GM21786 (cell line): ENCODE measurements around the gene IDH1.
"Not testable (repeated sequence)": the region's sequence is repeated elsewhere in the genome, so short reads cannot be mapped to it uniquely, and the experiment has no call there.

Experiments used
- ATAC-seq: cut with Tn5 transposase; IDR thresholded peaks from one replicate; pipeline ENCODE4 v1.9.1; 2021; ENCODE audit not compliant: unreplicated experiment

The IDH1 gene

DNA sequence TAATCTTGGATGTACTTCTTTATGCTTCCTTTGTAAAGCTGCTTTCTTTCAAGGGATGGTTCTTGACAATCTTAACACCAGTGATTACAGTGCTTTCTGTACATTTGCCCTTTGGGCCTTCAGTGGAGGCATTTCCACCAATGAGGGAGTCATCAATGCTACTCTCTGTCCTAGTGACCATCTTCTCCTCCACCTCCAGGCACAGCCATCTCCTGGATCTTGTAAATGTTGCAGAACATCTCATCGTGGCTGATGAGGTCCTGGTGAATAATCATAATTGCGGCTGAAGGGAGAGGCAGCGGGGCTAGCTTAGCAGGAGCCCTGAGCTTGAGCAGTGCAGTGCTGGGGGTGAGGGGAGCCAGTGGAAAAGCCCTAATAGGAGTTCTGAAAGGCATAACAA, 32.5 kb downstream of the IDH1 start:
- ATAC-seq = no peak

DNA sequence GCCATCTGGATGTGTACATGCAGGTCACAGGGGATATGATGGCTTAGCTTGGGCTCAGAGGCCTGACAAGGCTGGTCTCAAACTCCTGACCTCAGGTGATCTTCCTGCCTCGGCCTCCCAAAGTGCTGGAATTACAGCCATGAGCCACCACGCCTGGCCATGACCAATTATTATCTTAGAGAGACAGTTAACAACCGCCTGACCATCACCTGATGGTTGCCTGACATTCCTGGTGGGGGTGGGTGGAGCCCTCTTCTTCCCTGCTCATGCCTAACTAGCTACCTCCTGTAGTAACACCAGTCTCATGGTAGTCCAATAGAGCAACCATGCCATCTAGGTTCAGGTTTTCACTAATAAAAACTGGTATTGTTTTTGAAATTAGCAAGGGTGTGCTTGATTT, 33.0 kb downstream of the IDH1 start:
- not testable (repeated sequence) for ATAC-seq

DNA sequence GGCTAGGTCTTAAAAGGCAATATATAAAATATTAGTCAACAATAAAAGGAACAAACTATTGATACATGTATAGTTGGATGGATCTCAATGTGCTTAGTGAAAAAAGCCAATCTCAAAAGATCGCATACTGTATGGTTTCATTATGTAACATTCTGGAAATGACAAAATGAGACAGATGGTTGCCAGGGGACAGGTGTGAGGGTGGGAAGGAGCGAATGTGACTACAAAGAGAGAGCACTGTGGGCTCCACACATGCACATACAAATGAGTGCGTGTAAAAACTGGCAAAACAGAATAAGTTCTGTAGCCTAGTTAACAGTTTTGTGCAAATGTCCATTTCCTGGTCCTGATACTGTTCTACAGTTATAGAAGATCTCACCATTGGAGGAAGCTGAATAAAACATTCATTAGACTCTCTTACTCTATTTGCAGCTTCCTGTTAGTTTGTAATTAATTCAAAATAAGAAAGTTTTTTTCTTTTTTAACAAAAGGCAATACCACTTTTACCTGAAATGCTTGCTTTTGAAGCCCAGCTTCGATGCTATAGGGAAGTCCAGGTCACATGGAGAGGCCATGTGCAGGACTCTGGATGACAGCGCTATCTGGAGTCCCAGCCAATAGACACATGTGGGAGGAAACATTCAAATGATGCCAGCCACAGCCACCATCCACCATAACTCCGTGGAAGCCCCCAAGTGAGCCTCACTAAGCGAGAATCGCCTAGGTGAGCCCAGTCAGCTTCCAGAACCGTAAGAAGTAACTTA, 44.0 kb downstream of the IDH1 start:
- ATAC-seq = no peak

DNA sequence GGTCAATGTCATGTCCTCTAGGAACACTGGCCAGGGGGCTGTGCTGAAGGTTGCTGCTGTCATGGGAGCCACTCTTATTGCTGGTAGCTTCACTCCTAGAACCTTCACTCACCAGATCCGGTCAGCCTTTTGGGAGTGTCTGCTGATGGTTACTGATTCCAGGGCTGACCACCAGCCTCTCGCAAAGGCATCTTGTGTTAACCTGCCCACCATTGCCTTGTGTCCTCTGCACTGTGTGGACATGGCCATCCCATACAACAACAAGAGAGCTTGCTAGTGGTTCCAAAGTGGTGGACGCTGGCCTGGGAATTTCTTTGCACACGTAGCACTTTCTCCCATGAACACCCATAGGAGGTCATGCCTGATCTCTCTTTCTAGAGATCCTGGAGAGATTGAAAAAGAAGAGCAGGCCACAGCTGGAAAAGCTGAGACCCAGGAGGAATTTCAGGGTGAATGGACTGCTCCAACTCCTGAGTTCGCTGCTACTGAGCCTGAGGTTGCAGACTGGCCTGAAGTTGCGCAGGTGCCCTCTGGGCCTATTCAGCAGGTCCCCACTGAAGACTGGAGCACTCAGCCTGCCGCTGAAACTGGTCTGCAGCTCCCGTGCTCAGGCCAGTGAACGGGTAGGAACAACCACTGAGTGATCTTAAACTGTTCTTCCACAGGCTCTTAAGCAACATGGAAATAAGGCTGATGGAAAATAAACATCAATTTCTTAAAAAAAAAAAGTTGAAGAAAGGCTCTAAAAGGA, 46.4 kb downstream of the IDH1 start:
- no peak for ATAC-seq

DNA sequence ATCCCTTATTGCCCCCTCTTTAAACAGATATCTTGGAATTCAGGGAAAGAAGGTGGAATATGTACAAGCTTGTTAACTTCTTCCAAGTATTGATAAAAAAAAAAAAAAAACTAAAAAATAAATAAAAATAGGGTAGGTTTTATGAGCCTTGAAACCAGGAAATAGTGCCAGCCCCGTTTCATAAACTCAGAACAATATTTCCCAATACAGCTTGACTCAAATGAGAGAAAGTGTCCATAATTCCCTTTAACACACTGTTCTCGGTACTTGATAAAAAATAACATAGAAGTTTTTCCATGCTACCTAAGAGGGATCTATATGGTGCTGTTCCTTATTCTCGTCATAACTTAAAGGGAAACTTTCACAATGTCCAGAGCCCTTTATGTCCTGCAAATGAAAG, 47.1 kb downstream of the IDH1 start:
- no peak for ATAC-seq

DNA sequence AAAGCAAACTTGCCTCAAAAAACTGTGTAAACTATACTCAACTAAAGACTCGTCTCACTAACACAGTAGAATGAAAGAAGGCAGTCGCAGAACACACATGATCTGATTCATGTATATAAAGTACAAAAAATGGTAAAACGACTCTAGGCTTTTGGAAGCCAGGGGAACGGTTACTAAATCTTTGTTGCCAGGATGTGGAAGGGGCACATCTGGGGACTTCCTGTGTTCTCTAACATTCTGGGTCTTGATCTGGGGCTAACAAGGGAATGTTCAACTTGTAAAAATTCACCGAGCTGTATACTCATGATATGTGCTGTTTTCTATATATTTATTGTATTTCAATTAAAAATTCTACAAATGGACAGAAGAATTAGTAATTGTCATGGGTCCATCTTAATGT, 50.7 kb downstream of the IDH1 start:
- no peak for ATAC-seq

DNA sequence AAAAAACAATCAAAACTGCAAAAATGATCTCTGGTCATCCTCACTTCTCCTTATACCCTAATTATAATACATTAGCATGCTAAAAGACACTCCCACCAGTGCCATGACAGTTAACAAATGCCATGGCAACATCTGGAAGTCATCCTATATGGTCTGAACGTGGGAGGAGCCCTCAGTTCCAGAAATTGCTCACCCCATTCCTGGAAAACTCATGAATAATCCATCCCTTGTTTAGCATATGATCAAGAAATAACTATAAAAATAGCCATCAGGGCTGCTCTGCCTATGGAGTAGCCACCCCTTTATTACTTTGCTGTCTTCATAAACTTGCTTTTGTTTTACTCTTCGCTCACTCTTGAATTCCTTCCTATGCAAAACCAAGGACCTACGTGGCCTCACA, 59.3 kb downstream of the IDH1 start:
- ATAC-seq = no peak

DNA sequence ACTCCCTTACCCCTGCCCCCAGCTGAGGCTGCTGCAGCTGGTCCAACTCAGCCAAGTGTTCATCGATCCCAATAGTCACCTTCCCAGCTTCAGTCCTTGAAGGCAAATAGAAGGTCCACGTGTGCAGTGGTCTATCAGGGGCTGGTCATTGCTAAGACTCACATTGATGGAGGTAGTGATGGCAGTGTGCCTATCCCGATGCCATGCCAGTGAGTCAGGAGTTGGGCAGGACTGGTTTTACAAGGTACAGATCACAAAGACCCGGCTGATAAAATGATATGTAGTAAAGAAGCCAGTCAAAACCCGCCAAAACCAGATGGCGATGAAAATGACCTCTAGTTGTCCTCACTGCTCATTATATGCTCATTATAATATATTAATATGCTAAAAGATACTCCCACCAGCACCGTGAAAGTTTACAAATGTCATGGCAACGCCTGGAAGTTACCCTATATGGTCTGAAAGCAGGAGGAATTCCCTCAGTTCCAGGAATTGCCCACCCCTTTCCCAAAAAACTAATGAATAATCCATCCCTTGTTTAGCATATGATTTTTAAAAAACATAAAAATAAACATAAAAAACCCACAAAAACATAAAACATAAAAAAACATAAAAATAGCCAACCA, 62.1 kb downstream of the IDH1 start:
- no peak for ATAC-seq

DNA sequence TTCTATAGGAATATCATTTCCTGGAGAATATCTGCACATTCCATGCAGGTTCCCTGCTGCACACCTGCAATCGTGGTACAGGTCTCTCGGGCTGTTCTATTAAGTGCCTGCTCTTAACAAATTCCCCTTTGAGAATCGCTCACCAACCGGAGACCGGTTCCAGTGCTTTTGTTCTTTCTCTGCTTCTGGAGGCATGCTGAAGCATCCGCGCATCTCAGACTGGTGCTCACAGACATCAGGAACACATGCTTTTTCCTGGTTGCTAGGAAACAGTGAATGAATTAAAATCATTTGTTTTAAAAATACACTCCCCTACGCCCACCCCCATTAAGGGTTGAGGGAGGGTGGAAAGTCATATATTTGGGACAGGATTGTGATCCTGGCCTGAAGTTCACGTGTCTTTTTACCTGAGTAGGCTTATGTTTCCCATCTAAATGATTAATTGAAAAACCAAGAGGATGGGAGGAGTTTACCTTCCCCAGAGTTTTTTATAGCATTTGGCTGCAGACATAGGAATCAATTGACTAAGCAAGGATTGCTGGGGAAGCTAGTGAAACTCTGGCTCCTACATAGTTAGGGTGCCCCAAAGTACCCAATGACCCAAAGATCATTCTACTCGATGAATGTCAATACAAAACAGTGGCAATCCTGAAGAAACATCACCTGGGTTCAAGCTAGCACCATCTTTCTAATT, 64.9 kb downstream of the IDH1 start, which contains the start of gene C2orf80:
Gene C2orf80 (minus strand): TSS at position 221 of the 694 bp plus-strand sequence. CDS start 3,044 bp downstream, outside the sequence.
- no peak for ATAC-seq

DNA sequence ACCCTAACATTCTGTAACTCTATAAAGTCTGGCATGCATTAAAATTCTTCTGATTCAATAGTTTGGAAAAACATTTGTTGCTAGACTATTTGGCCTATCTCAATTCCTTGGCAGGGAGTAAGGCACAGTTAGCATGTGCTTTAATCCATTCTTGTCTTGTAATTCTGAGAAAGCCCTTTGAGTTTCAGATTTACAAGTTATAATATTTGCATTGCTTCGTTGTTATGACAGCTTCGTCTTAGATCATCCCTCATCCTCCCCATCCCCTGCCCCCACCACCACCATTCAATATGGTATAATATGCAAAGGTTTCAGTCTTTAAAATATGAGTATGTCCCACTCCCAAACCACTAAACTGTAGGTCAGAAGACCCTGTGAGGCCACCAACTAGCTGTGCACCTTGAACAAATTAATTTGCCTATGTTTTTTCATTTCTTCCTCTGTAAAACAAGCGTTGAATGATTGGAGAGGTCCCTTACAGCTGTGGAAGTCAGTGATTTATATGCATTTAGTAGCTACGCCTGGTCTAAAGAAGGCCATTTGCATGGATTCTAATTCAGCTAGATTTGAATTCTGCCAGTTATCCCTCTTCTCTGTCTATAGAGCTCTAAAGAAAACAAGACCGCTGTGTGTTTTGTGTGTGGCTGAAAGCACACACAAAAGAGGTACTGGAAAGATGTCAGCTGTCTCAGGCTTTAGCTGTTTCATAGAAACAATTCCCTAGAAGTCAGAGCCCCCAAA, 65.6 kb downstream of the IDH1 start:
- ATAC-seq = no peak

DNA sequence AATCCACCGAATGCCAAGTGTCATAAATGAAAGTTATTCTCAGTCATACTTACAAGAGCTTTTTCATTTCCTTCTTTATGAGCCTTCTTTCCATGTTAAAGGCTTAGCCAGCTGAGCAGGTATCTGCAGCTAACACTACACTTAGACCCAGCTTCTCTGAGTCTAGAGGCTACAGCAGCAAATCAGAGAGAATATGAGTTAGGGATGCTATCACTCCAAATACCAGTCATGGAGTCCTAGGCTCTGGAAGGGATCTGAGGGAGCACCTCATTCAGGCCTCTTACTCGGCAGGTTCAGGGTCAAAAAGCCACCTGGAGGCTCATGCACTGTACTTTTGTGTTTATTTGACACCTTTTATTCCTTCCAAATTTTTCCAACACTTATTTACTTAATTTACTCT, 68.0 kb downstream of the IDH1 start:
- ATAC-seq = no peak

DNA sequence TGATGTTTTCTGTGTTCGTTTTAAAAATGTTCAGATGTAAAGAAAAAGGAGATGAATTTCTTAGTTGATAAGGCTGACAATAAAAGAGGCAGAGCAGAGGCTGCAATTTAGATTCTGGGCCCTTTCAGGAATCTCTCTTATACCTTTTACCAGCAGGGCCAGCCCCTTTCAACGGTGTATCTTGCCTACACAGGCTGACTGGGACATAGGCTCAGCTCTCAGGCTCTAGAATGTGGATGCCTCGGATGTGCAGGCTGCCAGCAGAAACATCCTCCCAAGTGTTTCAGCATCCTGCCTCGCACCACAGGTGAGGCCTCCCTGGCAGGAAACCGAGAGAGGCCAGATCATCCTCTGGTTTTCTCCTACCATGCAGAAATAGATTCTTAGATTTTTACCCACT, 68.4 kb downstream of the IDH1 start:
- no peak for ATAC-seq
